ENCODE measurements around the gene DOCK9. TPM values are rescaled to one million over a fixed set of nuclear protein-coding genes. Genes with fewer than 3 reads are reported as not detected.

The DOCK9 gene
- total RNA-seq, 6 experiments from 2014 or later = 16.5 to 24.3 (median 18.1) TPM

- TF ChIP-seq CTCF (IDR thresholded peaks at IDR 0.05) (no peak), POLR2A (IDR thresholded peaks at IDR 0.05) (no peak)
Observed at GRCh38 chr13:98941536-98941935, 36.3 kb downstream of the DOCK9 start.

GRCh38 chr13:98941126-98941525 is 36.7 kb downstream of the DOCK9 start:
- H3K4me3 ChIP-seq = no peak overlapping the region
- TF ChIP-seq POLR2A (IDR thresholded peaks at IDR 0.05) (no peak), CTCF (IDR thresholded peaks at IDR 0.05) (no peak)
- H3K27ac ChIP-seq = no peak overlapping the region
- intact Hi-C loops (cut with DNase I) = no loop called here
- WGBS (ENCODE audit: insufficient coverage, low coverage, low lambda C conversion rate, missing lambda C conversion rate) = 88% methylated on average over 5 of the region's 5 CpGs
- no peaks in the 10 kb centered on the region for H3K27me3 ChIP-seq
- H3K9me3 ChIP-seq = no peaks in the 10 kb centered on the region
- no peak for DNase-seq
- ATAC-seq = no peak
- no peaks in the 10 kb centered on the region for H3K4me1 ChIP-seq
- H3K36me3 ChIP-seq = no peaks in the 10 kb centered on the region

More at GRCh38 chr13:98941536-98941935, 36.3 kb downstream of the DOCK9 start:
- DNase-seq (no peak), ATAC-seq (no peak)
- WGBS (ENCODE audit: insufficient coverage, low coverage, low lambda C conversion rate, missing lambda C conversion rate) = 94% methylated on average over 4 of the region's 4 CpGs
- Histone ChIP-seq H3K9me3 (no peaks in the 10 kb centered on the region), H3K27ac (no peak overlapping the region), H3K4me3 (no peak overlapping the region), H3K27me3 (no peaks in the 10 kb centered on the region), H3K36me3 (no peaks in the 10 kb centered on the region), H3K4me1 (no peaks in the 10 kb centered on the region)
- intact Hi-C loops (cut with DNase I) = no loop called here

- TF ChIP-seq CTCF (IDR thresholded peaks at IDR 0.05) (no peak), POLR2A (IDR thresholded peaks at IDR 0.05) (no peak)
- no peak overlapping the region for H3K27ac ChIP-seq
- H3K36me3 ChIP-seq = no peaks in the 10 kb centered on the region
- no peak overlapping the region for H3K4me3 ChIP-seq
- DNase-seq (no peak), ATAC-seq (no peak)
- H3K27me3 ChIP-seq = no peaks in the 10 kb centered on the region
- H3K9me3 ChIP-seq = no peaks in the 10 kb centered on the region
- intact Hi-C loops (cut with DNase I) = no loop called here
- no peaks in the 10 kb centered on the region for H3K4me1 ChIP-seq
- WGBS (ENCODE audit: insufficient coverage, low coverage, low lambda C conversion rate, missing lambda C conversion rate) = 96% methylated on average over 4 of the region's 8 CpGs
Observed at GRCh38 chr13:98940325-98941001, 37.4 kb downstream of the DOCK9 start.

- DNase-seq = no peak
- Histone ChIP-seq H3K27ac (no peak overlapping the region), H3K36me3 (no peaks in the 10 kb centered on the region), H3K27me3 (no peaks in the 10 kb centered on the region), H3K4me3 (no peak overlapping the region), H3K9me3 (no peaks in the 10 kb centered on the region), H3K4me1 (no peaks in the 10 kb centered on the region)
- ATAC-seq = no peak
- TF ChIP-seq POLR2A (IDR thresholded peaks at IDR 0.05) = no peak
- no peak for TF ChIP-seq CTCF (IDR thresholded peaks at IDR 0.05)
- 98% methylated on average over 4 of the region's 5 CpGs for WGBS (ENCODE audit: insufficient coverage, low coverage, low lambda C conversion rate, missing lambda C conversion rate)
- intact Hi-C loops (cut with DNase I) = no loop called here
Observed at GRCh38 chr13:98939660-98940191, 38.1 kb downstream of the DOCK9 start.

Measured in right lobe of liver (tissue), 6 donors.